Measurements from ENCODE around the gene ACAD10.
"Not testable (repeated sequence)": the region's sequence is repeated elsewhere in the genome, so short reads cannot be mapped to it uniquely, and the experiment has no call there.

The ACAD10 gene

DNA sequence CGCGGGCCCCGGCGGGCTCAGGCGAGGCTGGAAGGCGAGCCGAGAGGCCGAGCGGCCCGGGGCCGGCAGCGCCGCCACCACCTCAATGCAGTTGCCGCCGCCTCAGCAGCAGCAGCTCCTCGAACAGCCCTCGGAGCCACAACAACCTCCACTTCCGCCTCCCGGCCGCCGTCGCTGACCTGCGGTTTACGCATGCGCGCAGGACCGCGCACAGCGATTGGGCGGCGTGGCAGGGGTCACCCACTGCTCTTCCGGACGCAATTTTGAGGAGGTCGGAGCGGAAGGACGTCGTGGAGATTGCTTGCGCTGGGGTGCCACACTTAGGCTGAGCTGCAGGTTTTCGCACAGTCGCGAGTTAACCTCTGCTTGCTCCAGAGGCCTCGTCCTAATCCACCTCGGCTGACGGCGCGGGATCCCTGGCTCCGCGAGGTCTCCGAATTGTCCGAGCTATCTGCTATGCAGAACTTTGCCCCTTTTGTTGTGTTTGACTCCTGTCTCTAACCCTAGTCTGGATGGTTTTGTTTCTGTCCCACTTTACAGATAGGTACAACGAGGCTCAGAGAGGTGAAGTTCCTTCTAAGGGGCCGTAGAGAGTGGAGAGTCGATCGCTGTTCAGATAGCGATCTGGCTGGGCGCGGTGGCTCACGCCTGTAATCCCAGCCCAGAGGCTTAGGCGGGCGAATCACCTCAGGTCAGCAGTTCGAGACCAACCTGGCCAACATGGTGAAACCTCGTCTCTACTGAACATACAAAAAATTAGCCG, at the start of gene ACAD10, which contains the start of gene BRAP:
ACAD10 (plus strand) TSS at position 243 of the 763 bp plus-strand sequence. CDS start 6,657 bp downstream, outside the sequence.
BRAP (minus strand) TSS at position 146 of the 763 bp plus-strand sequence. CDS start 164 bp downstream, outside the sequence.
- DNase-seq: peak; percentile 93

DNA sequence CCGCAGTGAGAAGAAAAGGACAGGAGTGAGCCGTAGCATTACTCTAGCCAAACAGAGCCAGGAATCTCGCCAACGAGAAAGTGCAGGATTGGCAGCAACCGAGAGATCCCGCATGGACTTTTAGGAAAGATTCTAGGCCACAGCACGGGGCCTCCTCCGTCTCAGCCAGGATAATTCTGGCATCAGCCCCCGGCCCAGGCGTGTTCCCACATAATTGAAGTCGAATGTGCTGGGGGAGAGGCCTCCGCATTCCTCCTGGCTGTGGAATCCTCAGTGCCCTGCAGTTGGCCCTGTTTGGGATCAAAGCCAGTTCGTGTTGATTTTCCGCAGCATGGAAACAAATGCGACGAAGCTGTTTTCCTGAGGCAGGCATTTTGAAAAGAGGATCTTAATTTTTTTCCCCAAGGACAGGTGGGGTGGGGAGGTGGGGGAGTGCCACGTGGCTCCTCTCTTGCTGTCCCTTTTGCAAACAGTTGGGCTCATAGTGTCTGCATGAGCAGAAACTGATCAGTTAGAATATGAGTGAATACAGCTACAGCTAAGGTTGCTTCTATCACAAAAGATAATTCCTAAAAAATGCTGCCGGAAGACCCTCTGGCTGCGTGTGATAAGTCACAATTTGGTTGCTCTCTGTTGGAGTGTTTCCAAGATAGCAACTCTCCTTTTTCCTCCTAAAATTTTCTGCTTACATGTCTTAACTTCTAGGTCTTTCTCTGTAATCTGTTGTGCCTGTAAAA, 49.5 kb upstream of the ACAD10 start:
- peak; percentile 38 for DNase-seq

DNA sequence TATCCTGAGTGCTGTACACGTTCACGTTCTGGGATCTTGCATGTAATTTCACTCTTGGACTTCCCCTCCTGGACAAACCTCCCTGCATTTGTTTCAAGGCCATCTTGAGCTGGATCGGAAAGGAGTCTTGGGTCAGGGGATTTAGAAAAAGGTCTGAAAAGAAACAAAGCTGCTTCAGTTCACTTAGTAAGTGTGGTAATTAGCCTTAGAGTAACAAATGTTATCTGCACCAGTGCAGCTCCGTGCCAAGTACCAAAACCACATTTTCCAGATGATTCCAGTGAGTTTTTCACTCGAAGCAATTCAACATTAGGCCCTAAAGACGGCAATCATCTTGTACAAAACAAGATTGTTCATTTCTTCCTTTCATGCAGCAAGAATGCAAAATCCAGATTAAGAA, 47.3 kb upstream of the ACAD10 start:
- no peak for DNase-seq

DNA sequence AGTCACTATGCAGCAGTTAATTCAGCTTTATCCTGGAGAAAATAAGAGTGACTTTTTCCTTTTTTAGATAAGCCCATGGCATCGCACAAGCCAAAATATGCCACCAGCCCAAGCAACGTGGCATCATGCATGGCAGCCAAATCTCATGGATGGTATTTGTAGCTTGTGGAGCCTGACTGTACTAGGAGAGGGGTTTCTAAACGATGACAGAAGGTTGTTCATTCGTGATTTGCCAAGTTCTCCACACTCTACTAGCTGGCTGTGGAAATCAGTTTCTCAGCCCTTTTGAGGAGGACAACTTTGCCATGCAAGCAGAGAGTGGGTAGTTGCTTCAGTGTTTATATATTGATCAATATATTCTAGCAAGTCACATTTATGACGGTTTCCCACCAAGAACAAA, 45.3 kb upstream of the ACAD10 start:
- no peak for DNase-seq

DNA sequence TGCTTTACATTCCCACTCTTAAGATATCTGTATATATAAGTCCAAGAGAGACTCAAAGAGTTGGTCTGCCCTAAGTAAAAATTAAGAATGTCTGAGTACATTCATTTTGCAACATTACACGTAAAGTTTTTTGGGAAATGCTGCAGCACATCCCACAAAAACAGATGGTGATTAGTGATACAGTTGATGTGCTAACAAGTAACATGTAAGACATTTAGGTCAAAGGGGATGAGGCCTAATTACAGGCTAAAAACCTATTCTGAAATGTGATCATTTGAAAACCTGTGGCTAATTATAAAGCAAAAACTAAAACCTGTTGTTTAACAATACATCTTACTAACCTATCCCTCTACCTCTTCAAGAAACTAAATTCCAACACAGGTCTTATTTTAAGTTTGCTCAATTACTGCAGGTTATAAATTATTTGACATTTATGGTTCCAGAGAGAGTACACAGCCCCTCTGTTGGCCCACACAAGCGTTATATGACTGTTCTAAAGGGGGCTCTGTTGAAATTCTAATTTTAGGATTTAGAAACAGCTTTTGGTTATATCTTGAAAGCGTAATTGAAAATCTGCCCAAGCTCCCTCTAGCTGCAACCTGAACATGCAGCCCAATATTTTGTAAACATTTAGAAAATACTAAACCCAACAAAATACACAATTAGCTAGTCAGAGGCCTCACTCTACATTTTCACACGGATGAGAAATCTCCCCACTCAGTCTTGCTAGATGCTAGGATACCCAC, 43.0 kb upstream of the ACAD10 start:
- DNase-seq: no peak

DNA sequence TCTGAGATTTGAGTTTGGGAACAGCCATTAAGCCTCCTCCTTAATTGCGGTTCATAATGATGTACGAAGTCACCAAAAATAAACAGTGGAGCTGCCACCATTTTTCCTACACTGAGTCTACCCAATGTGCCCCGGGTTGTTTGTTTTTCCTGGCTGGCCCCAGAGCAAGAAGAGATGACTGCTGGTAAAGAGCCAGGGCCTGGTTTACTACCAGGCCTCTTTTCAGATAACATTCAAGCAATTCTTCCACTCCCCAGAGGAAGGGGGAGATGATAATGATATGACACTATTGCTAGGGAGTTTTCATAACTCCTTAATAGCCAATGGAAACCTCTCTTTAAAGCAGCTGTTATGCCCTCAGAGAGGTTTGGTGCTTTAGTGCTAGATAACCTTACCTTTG, 42.4 kb upstream of the ACAD10 start:
- peak; percentile 20 for DNase-seq

DNA sequence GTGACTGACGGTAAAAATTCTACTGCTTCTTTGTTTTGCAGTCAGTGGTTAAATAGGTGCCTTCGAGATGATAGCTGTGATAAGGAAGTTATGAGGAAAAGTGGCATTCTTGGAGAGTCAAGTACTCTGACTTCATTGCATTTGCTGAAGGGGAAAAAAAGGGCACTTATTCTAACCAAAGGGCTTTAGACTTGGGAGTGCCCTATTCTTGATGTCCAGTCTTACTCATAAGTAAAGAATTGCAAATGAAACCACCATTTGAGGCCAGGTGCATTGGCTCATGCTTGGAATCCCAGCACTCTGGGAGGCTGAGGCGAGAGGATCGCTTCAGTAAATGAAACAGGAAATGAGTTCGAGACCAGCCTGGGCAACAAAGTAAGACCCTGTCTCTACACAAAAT, 40.4 kb upstream of the ACAD10 start:
- DNase-seq: peak; percentile 63

DNA sequence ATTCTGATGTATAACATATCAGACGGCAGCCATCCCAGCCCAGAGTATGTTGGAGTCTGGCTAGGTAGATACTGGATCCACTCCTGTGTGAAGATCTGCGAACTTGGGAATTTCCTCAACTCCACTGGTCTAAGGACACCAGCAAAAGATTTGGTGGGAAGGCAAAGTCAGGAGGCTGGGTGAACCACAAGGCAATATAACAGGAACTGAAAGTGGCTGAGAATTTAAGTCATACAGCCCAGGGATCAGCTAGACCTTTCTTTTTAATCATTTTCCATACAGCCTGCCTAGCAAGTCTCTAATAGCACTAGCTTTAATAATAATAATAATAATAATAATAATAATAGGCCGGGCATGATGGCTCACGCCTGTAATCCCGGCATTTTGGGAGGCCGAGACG, 34.9 kb upstream of the ACAD10 start:
- DNase-seq: no peak

DNA sequence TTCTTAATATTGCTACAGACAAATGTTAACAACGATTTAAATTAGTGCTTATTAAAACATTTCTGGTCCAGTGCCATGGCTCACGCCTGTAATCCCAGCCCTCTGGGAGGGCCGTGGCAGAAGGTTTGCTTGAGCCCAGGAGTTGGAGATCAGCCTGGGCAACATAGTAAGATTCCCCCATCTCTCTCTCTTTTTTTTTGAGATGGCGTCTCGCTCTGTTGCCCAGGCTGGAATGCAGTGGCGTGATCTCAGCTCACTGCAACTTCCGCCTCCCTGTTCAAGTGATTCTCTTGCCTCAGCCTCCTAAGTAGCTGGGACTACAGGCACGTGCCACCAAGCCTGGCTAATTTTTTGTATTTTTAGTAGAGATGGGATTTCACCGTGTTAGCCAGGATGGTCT, 33.3 kb upstream of the ACAD10 start:
- not testable (repeated sequence) for DNase-seq

DNA sequence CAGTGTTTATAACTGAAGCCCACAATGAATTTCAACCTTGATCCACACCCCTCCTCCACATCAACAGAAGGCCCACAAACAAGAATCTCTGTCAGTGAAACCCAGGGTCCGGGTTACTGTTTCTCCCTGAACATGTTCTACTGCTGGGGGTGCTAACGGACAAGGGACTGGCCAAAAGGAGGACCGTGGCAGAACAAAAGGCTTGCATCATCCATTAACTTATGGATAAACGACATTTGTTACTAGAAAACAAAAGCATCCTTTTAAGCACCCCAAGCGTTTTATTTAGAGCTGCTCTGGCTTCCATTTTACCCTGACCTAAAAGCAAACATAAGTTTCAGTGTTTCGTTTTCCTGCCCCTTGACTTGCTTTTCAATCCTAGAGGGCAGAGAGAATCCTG, 32.3 kb upstream of the ACAD10 start:
- no peak for DNase-seq

DNA sequence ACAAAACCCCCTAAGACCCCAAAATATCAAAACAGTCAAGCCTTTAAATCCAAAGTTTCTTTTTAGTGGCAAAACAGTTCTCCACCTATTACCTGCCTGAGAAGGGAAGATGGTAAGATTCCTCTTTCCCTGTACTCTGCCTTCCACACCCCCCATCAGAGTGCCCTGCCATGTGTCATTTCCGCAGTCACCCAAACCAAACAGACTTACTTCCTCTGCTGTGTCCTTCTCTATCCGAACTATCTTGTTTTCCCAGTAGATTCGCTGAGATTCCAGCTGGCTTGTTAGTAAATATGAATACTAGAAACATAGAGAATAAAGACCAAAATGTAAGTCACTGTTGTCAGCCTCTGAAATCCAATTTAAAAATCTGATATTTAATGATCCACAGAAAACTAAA, 30.5 kb upstream of the ACAD10 start:
- no peak for DNase-seq

DNA sequence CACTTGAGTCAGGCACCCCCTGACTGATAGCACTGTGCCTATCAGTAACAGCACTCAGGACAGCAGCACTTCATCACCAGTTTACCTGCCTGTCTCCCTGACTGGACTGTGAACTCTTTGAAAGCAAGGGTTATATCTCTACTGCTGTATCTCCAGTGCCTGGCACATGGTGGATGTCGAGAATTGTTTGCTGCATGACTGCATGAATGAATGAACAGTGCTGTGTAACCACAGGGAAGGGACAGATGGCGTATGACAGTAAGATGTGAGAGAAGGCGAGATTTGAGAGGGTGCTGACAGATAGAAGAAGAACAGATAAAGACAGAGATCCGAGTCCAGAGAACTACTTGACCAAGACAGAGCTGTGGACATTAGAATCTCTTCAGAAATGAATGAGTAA, 29.8 kb upstream of the ACAD10 start:
- DNase-seq: no peak

DNA sequence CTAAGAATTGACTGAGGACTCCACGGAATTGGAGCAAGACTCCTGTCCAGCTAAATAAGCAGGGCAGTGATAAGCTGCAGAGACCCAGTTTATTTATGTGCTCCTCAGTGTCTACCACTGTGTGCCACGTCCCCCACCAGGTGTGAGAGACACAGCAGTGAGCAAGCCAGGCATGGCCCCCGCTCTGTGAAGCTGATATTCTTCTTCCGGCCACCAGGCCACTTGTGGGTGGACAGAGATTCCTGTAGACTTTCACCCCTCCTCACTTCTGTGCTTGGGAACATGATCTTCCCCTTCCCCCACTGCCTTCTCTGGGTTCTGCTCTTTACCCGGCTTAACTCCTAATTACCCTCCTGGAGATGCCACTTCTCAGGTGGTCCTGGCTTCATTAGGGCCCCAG, 21.4 kb upstream of the ACAD10 start:
- no peak for DNase-seq

DNA sequence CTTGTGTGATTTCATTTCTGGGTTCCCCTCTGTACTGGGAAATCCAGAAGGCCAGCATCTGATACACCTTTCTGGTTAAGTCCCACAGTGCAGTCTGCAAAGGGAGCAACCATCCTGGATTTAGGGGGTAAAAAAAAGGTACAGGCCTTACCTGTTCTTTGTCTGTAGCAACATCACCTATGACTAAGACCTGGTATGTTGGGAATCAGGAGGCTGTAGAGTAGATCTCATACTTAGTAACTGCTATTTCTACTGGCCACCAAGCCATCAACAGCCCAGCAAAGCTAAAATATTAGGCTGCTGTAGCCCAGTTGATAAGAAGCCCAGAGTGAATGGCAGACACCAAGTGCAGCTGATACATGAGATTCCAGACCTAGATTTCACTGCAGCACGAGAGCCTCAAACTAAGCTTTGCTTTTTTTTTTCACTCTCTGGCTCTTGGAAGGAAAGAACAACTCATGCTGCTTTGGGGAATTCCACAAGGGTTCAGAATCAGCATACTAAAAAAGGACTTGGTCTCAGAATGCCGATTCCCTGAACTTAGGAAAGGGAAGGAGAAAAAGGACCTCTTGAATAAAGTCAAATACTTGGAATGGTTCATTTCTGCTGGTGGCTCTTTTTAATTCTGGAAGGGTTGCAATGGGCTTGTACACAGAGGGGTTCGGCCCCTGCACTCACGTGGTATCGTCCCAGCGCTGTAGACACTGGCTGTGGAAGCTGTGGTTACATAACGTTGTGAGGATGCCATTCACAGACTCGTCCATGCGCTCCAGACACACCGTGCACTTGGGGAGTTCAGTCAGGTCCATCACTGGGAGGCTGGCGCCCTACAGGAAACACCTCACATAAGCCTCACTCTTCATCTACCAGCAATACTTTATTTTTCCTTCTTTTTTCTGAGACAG, 20.6 kb upstream of the ACAD10 start:
- DNase-seq: no peak

DNA sequence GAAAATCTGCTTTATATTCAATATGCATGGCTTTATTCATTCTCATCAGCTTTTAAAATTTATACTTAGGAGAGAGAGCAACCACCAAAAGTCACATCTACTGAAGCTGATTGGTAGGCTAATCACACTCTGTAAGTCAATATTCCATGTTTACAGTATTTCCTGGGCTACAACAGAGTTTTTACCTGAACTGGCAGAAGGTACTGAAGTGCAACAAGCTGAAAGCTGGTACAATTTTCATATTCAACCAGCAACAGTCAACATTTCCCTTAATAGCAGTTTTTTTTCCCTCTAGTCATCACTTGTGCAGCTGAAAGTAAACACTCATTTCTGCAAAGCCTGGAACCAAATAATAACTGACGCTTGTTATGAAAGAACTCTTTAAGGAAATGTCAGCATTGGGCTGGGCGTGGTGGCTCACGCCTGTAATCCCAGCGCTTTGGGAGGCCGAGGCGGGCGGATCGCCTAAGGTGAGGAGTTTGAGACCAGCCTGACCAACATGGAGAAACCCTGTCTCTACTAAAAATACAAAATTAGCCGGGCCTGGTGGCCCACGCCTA, 13.0 kb upstream of the ACAD10 start:
- DNase-seq: no peak

DNA sequence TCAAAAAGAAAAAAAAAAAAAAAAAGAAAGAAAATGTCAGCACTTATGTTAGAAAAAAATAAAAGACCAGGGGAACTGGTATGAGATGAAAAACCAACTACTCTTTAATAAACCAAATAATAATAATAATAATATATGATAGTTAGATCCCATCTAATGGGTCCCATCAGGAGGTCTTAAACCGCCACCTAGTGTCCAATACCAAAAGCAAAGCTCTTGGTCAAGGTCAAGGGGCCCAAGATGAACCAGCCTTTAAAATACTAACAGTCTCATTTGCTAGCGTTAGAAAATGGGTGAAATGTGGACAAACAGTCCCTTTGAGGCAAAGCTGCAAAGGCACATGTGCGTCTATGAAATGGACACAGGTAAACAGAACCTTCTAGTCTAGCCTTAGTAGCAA, 12.3 kb upstream of the ACAD10 start:
- peak; percentile 25 for DNase-seq

DNA sequence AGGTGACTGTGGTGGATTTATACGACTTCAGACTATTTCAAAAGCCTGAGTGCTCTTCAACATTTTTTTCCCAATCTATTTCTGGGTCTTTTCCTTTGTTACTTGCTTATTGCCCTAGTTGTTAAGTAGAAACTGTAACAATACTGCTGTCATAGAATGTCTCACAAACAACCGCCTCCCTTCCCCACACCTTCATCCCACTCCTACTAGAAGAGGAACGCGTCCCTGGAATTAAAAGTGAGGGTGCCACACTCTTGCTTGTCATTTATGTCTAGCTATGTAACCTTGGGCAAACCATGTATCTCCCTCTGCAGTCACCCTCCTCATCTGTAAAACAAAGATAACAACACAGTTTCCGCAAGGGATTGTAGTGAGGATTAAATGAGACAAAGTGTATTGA, 8.7 kb upstream of the ACAD10 start:
- no peak for DNase-seq

DNA sequence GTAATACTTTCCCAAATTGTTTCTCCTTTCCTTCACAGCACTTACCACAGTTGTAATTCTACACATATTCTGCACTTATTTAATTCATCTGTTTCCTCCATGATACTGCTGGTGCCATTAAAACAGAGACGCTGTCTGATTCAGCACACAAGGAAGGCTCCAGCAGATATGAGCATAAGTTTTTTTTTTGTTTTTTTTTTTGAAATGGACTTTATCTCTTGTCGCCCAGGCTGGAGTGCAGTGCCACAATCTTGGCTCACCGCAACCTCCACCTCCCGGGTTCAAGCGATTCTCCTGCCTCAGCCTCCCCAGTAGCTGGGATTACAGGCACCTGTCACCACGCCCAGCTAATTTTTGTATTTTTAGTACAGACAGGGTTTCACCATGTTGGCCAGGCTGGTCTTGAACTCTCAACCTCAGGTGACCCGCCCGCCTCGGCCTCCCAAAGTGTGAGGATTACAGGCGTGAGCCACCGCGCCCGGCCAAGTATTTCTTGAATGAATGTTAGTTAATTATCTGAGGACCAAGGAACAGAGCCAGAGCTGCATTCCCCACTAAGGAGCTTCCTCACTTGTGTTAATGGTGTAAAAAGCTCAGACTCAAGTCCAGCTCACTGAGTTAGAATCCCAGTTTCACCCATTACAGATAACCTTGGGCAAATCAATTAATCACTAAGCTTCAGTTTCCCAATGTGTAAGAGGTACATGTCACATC, 1.2 kb upstream of the ACAD10 start:
- DNase-seq: not testable (repeated sequence)

DNA sequence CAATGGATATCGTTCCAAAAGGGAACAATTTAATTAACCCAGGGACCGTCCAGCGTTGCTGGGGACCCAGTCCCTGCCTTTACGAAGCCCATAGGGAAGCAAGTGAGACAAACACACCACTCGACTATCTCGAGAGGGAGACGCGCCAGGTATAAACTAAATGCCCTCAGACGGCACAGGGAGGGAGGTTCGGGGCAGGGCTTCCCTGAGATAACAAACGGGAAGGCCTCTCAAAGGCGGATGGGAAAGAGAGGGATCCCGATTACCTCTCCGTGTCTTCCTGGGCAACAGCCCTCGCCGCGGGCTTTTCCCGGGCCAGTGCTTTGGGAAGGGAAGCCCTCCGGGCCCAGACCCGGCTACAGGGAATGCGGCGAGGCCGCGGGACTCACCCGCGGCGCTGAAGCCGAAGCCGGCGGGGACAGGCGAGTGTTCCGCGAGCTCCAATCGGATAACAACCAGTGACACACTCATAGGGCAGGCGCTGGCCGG, 487 bp upstream of the ACAD10 start:
- DNase-seq: no peak

DNA sequence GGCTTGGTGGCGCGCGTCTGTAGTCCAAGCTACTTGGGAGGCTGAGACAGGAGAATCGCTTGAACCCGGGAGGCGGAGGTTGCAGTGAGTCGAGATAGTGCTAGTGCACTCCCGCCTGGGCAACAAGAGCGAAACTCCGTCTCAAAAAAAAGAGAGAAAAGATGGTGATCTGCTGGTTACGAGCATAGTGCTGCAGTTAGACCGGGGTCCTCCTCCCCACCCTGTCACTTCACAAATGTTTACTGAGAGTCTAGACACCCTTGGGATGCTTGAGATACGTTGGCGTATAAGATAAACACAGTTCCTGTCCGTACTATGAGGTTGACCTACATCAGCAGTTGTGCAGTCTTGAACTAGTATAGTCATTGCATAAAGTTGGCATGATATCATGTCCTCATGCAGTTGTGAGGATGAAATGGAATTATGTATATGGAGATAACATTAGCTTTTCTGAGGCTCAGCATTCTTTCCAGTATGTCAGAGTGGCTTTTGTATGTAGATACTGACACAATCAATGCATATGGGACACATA, 787 bp downstream of the ACAD10 start:
- DNase-seq: no peak

DNA sequence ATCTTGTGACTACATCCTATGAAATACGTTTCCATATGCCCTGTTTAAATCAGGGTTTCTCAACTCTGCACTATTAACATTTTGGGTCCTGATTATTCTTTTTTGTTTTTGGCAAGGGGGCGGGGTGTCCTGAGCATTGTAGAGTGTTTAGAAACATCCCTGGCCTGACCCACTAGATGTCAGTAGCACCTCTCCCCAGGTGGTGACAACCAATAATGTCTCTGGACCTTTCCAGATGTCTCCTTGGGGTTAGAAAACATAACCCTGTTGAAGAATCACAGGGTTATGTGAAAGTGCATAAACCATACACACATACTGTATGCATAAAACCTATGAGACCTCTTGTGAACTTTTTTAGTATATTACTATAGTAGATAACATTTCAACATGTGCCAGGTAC, 1.4 kb downstream of the ACAD10 start:
- DNase-seq: no peak

Measured in EL (cell line).